Esophagus squamous epithelium (tissue), 5 donors: ENCODE data around the gene CNPY3. TPM values are rescaled to one million over a fixed set of nuclear protein-coding genes. Genes with fewer than 3 reads are reported as not detected.
A peak's percentile ranks its signal among the peaks of the same experiment; 100 is the strongest.
"Not testable (repeated sequence)": the region's sequence is repeated elsewhere in the genome, so short reads cannot be mapped to it uniquely, and the experiment has no call there.

Source experiments
- DNase-seq: peaks from one replicate; lab custom pipeline; 2025; lab: John Stamatoyannopoulos, UW
- H3K27ac ChIP-seq, 4 donors: fragments of 200-600 bp; sonication (generic); one replicate each; pipeline ENCODE4 v1.5.1; 2016 to 2019; ENCODE audit warnings: mild to moderate bottlenecking in 1 of 4
- H3K27me3 ChIP-seq, 4 donors: fragments of 200-600 bp; sonication (generic); 1 replicate in 3 of 4; 2 replicates in 1 of 4; pipeline versions ENCODE4 v1.5.1 to v1.6.0; 2017 to 2021; ENCODE audit warnings: antibody characterized with exemption in 1 of 4
- H3K36me3 ChIP-seq, 3 donors: fragments of 200-600 bp; sonication (generic); one replicate each; pipeline ENCODE4 v1.5.1; 2016 to 2019
- H3K4me1 ChIP-seq, 3 donors: fragments of 200-600 bp; sonication (generic); one replicate each; pipeline ENCODE4 v1.5.1; 2017 to 2019
- H3K4me3 ChIP-seq, 4 donors: fragments of 200-600 bp; sonication (generic); 1 replicate in 3 of 4; 2 replicates in 1 of 4; pipeline ENCODE4 v1.5.1; 2016 to 2019; ENCODE audit warnings: mild to moderate bottlenecking in 2 of 4, moderate library complexity in 1 of 4
- H3K9me3 ChIP-seq, 3 donors: fragments of 200-600 bp; sonication (generic); one replicate each; pipeline ENCODE4 v1.5.1; 2016 to 2019
- CTCF ChIP-seq, 6 experiments: fragments of 450-650 bp in 4 of 6; fragments of 200-600 bp in 2 of 6; sonication (generic) in 2 of 6; IDR thresholded peaks; one replicate each; pipeline ENCODE4 v1.5.1; 2016 to 2019; ENCODE audit warnings: antibody characterized with exemption in 6 of 6, mild to moderate bottlenecking in 4 of 6, moderate library complexity in 4 of 6
- POLR2A ChIP-seq, 4 donors: fragments of 450-650 bp; IDR thresholded peaks; one replicate each; pipeline ENCODE4 v1.6.1; 2017; ENCODE audit warnings: antibody characterized with exemption in 4 of 4, mild to moderate bottlenecking in 4 of 4, moderate library complexity in 3 of 4
- WGBS, 2 donors: methylation state at CpG; one replicate each; pipeline ENCODE4 v1.1.5; 2018; 5-methylcytosine and 5-hydroxymethylcytosine counted together
- intact Hi-C: fragments of 100-400 bp; cut with DNase I; formaldehyde crosslinking; loops from one replicate; pipeline ENCODE4 v1.15.0; 2022
- total RNA-seq, 4 donors: library from RNA; depleted of rRNA; stranded (reverse); fragments of >200 nt; gene quantifications; one replicate each; pipeline ENCODE4 v1.1.0, GENCODE V29; 2016
- donor health status: DM: yes; HTN: yes; CAD: no.

Gene CNPY3
- total RNA-seq, 4 donors from 2014 or later = 10.3 to 24.6 (median 17.7) TPM

GRCh38 chr6:42890311-42891198 lies 38.7 kb upstream of the CNPY3 start:
- intact Hi-C loops = no loop called here

GRCh38 chr6:42891199-42891722 lies 38.0 kb upstream of the CNPY3 start:
- H3K27me3 ChIP-seq = no peaks in the 10 kb centered on the region
- H3K4me1 ChIP-seq = peaks cover 9 to 28% (median 10%) of the 10 kb centered on the region in 3 donors
- intact Hi-C loops = no loop called here
- H3K36me3 ChIP-seq = peaks cover 0 to 29% (median 3%) of the 10 kb centered on the region in 3 donors
- WGBS, 2 donors = 34 to 43% methylated on average over 13 to 15 of the region's 17 CpGs
- no peaks in the 10 kb centered on the region for H3K9me3 ChIP-seq
- TF ChIP-seq CTCF (IDR thresholded peaks at IDR 0.05) (no peak), POLR2A (IDR thresholded peaks at IDR 0.05) (no peak)
- peak overlapping the region; percentile 92 to 98 (median 97) for H3K27ac ChIP-seq
- no peak for DNase-seq
- H3K4me3 ChIP-seq = peak overlapping the region; percentile 59 to 97 (median 90)

More at GRCh38 chr6:42890311-42891198, 38.7 kb upstream of the CNPY3 start:
- peak in 2 of 4 donors; percentile 75 to 81 for TF ChIP-seq POLR2A (IDR thresholded peaks at IDR 0.05)
- TF ChIP-seq CTCF (IDR thresholded peaks at IDR 0.05) = no peak
- 0% methylated on average over 23 to 27 of the region's 63 CpGs for WGBS, 2 donors
- Histone ChIP-seq H3K4me1 (peaks cover 9 to 28% (median 10%) of the 10 kb centered on the region in 3 donors), H3K27ac (peak overlapping the region; percentile 92 to 98 (median 97)), H3K9me3 (no peaks in the 10 kb centered on the region), H3K4me3 (peak overlapping the region; percentile 59 to 97 (median 90)), H3K27me3 (no peaks in the 10 kb centered on the region), H3K36me3 (peaks cover 0 to 36% (median 8%) of the 10 kb centered on the region in 3 donors)
- DNase-seq = peak; percentile 71

GRCh38 chr6:42894041-42894828 lies 35.0 kb upstream of the CNPY3 start:
- whole genome bisulfite sequencing, 2 donors = 71% methylated on average over 17 of the region's 19 CpGs
- intact Hi-C loops = not testable (repeated sequence)

GRCh38 chr6:42896178-42896719 lies 33.0 kb upstream of the CNPY3 start:
- no peaks in the 10 kb centered on the region for H3K36me3 ChIP-seq
- intact Hi-C loops = no loop called here
- TF ChIP-seq CTCF (IDR thresholded peaks at IDR 0.05) (no peak), POLR2A (IDR thresholded peaks at IDR 0.05) (no peak)
- 82 to 83% methylated on average over 10 of the region's 10 CpGs for WGBS, 2 donors
- DNase-seq = no peak
- no peaks in the 10 kb centered on the region for H3K27me3 ChIP-seq
- H3K4me1 ChIP-seq = peaks cover 2 to 21% (median 3%) of the 10 kb centered on the region in 3 donors
- H3K27ac ChIP-seq = no peak overlapping the region
- no peaks in the 10 kb centered on the region for H3K9me3 ChIP-seq
- H3K4me3 ChIP-seq = no peak overlapping the region

More at GRCh38 chr6:42894041-42894828, 35.0 kb upstream of the CNPY3 start:
- Histone ChIP-seq H3K27ac (peak overlapping the region in 1 of 4 donors; percentile 29), H3K4me1 (peaks cover 9 to 31% (median 10%) of the 10 kb centered on the region in 3 donors)
- DNase-seq, H3K36me3 ChIP-seq, H3K4me3 ChIP-seq, H3K9me3 ChIP-seq, H3K27me3 ChIP-seq: not testable (repeated sequence)

GRCh38 chr6:42898891-42899361 lies 30.4 kb upstream of the CNPY3 start:
- intact Hi-C loops = no loop called here
- Histone ChIP-seq H3K4me3 (no peak overlapping the region), H3K27me3 (no peaks in the 10 kb centered on the region), H3K4me1 (peaks cover 4 to 34% (median 4%) of the 10 kb centered on the region in 3 donors), H3K36me3 (no peaks in the 10 kb centered on the region), H3K27ac (no peak overlapping the region), H3K9me3 (no peaks in the 10 kb centered on the region)
- DNase-seq = peak; percentile 10
- TF ChIP-seq POLR2A (IDR thresholded peaks at IDR 0.05) (no peak), CTCF (IDR thresholded peaks at IDR 0.05) (peak; percentile 60 to 87 (median 79))
- 7 to 11% methylated on average over 10 of the region's 10 CpGs for WGBS, 2 donors
